Aorta (tissue), 5 donors: ENCODE data around the gene TET2. TPM values are rescaled to one million over a fixed set of nuclear protein-coding genes. Genes with fewer than 3 reads are reported as not detected.

Experiments
- ATAC-seq: fragments of 200-7000 bp; cut with Tn5 transposase; one replicate; pipeline ENCODE4 v1.9.1; 2022; ENCODE audit warnings: moderate library complexity; ENCODE audit not compliant: low FRiP score
- DNase-seq, 2 donors: peaks; one replicate each; pipeline ENCODE4 v3.0.0-alpha.2; 2020
- H3K27ac ChIP-seq, 2 donors: one replicate each; pipeline ENCODE4 v1.5.1; 2013; ENCODE audit warnings: low read length in 2 of 2, mild to moderate bottlenecking in 2 of 2, moderate library complexity in 2 of 2, control low read depth in 1 of 2, inconsistent platforms in 1 of 2, low read depth in 1 of 2
- H3K27me3 ChIP-seq, 2 donors: one replicate each; pipeline ENCODE4 v1.6.1; 2013; ENCODE audit warnings: control low read depth in 1 of 2, low read length in 1 of 2, mild to moderate bottlenecking in 1 of 2, moderate library complexity in 1 of 2; ENCODE audit not compliant: insufficient read depth in 2 of 2, control insufficient read depth in 1 of 2
- H3K36me3 ChIP-seq, 2 donors: one replicate each; pipeline ENCODE4 v1.6.1; 2013; ENCODE audit warnings: control low read depth in 1 of 2, low read length in 1 of 2, mild to moderate bottlenecking in 1 of 2; ENCODE audit not compliant: insufficient read depth in 2 of 2, control insufficient read depth in 1 of 2
- H3K4me1 ChIP-seq, 2 donors: one replicate each; pipeline ENCODE4 v1.6.1; 2013; ENCODE audit warnings: low read length in 2 of 2, control low read depth in 1 of 2, mild to moderate bottlenecking in 1 of 2, moderate library complexity in 1 of 2; ENCODE audit not compliant: insufficient read depth in 2 of 2, control insufficient read depth in 1 of 2
- H3K4me3 ChIP-seq, 2 donors: one replicate each; pipeline ENCODE4 v1.5.1; 2013; ENCODE audit warnings: low read length in 2 of 2, control low read depth in 1 of 2, mild to moderate bottlenecking in 1 of 2
- H3K9me3 ChIP-seq: one replicate; pipeline ENCODE4 v1.6.1; 2013; ENCODE audit warnings: mild to moderate bottlenecking, low read length; ENCODE audit not compliant: control insufficient read depth
- WGBS, 2 donors: extraction: QIAGEN DNeasy Blood & Tissue Kit; methylation state at CpG; one replicate each; pipeline ENCODE4 v1.1.7; 2013; 5-methylcytosine and 5-hydroxymethylcytosine counted together
- intact Hi-C, 2 donors: fragments of 100-400 bp; cut with DNase I; formaldehyde crosslinking; loops; one replicate each; pipeline versions ENCODE4 v1.14.2 to v1.15.0; 2022
- polyA plus RNA-seq, 2 donors: library from polyadenylated mRNA; stranded (reverse); fragments of 200-250 nt; gene quantifications; one replicate each; pipeline ENCODE4 v1.2.3, GENCODE V29; 2013
- total RNA-seq, 2 donors: library from RNA; stranded (reverse); fragmentation: NEBNext Ultra II Directional; extraction: Animal tissue kit (Norgen Biotek cat#: 25700); gene quantifications; one replicate each; pipeline ENCODE4 v1.2.1, GENCODE V29; 2021
- donor health status: healthy with polysubstance abuse.
- donor health status: Bipolar disorder and iron deficiency.
- donor health status: DM: no; HTN: no; CAD: no.
- donor health status: DM: no; HTN: no; CAD: no.
- donor health status: DM: yes; HTN: yes; CAD: no.

The TET2 gene
- total and polyA plus RNA-seq, 4 donors, result 2.0 to 40.9 (median 21.8) TPM

DNA sequence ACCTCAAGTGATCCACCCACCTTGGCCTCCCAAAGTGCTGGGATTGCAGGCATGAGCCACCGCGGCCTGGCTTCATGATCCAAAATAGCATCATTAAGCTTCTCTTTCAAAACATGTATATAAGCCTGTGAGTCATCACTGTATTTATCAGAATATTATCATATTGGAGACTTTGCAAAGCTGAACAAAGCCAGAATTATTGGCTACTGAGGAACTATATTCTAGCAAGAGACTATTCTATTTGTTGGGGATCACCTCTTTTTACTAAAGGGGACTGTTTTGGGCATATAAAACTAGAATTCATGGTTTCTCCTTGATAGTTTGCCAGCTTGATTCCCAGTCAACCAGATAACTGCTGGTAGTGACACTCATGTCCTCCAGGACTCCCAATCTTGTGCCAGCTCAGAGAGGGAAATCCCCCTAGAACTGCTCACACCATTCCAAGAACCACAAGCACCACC, 40.1 kb downstream of the TET2 start:
- H3K4me3 ChIP-seq, result no peak overlapping the region
- 40 to 50% methylated on average over 2 of the region's 2 CpGs for WGBS, 2 donors
- H3K9me3 ChIP-seq, result no peaks in the 10 kb centered on the region
- no peaks in the 10 kb centered on the region for H3K27me3 ChIP-seq
- no peak for ATAC-seq
- H3K27ac ChIP-seq, result no peak overlapping the region
- intact Hi-C loops, result no loop called here
- DNase-seq, result no peak
- peaks cover 2 to 4% of the 10 kb centered on the region in 2 donors for H3K4me1 ChIP-seq
- no peaks in the 10 kb centered on the region for H3K36me3 ChIP-seq

DNA sequence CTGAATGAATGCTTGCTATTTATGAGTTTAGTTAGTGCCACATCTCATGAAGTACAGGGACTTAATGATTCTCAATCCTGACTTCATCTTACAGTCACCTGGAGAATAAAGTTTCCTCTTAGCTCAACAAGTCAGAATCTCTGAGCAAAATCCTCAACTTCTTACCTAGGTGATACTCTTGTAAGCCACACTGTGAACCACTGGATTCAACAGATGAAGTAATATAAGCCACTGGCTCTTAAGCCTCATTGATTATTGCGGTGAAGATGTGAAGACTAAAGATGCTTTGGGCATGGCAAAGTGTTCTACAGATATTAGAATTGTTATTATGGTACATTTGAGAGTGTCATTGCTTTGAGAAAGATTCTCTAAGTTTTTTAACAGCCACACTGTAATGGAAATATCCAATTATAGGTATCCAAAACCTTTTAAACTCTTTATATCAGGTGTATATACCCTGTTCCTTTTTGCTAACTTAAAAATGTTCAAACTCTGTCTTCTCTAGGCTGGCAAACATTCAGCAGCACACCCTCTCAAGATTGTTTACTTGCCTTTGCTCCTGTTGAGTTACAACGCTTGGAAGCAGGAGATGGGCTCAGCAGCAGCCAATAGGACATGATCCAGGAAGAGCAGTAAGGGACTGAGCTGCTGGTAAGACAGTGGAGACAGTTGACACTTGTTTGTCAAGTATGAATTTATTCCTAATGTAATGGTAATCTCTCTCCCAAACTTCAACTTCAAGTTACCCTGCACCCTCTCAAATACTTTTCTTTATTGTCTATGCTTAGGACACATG, 43.4 kb downstream of the TET2 start:
- no peak for ATAC-seq
- peaks cover 3 to 7% of the 10 kb centered on the region in 2 donors for H3K4me1 ChIP-seq

GRCh38 chr4:105191621-105192210, 45.0 kb downstream of the TET2 start:
- Histone ChIP-seq H3K4me3 (peak overlapping the region in 1 of 2 donors; percentile 14), H3K9me3 (no peaks in the 10 kb centered on the region), H3K4me1 (peaks cover 5 to 7% of the 10 kb centered on the region in 2 donors), H3K27me3 (no peaks in the 10 kb centered on the region), H3K27ac (peak overlapping the region; percentile 17 to 82), H3K36me3 (no peaks in the 10 kb centered on the region)
- ATAC-seq, result peak; percentile 43
- 7 to 9% methylated on average over 3 of the region's 3 CpGs for WGBS, 2 donors
- intact Hi-C loops, result loop anchor here (5.0 kb wide), 2 partner anchors 44 to 281 kb away; partner anchors contain the start of genes TET2 (in 2 of the 2) and PPA2 (in 1 of the 2)
- no peak for DNase-seq

More for the DNA sequence above, 43.4 kb downstream of the TET2 start:
- Histone ChIP-seq H3K36me3 (no peaks in the 10 kb centered on the region), H3K27me3 (no peaks in the 10 kb centered on the region), H3K9me3 (no peaks in the 10 kb centered on the region), H3K27ac (peak overlapping the region in 1 of 2 donors; percentile 44), H3K4me3 (no peak overlapping the region)
- 70 to 75% methylated on average over 2 of the region's 2 CpGs for WGBS, 2 donors
- DNase-seq, result no peak
- intact Hi-C loops, result loop anchor here (5.0 kb wide), 2 partner anchors 43 to 282 kb away; partner anchors contain the start of genes TET2 (in 2 of the 2) and PPA2 (in 1 of the 2)

GRCh38 chr4:105192474-105192873, 45.8 kb downstream of the TET2 start:
- no peak for ATAC-seq
- Histone ChIP-seq H3K27ac (peak overlapping the region in 1 of 2 donors; percentile 9), H3K4me3 (no peak overlapping the region), H3K36me3 (no peaks in the 10 kb centered on the region), H3K9me3 (no peaks in the 10 kb centered on the region), H3K27me3 (no peaks in the 10 kb centered on the region), H3K4me1 (peaks cover 5 to 7% of the 10 kb centered on the region in 2 donors)
- intact Hi-C loops, result loop anchor here (5.0 kb wide), 2 partner anchors 45 to 280 kb away; partner anchors contain the start of genes TET2 (in 2 of the 2) and PPA2 (in 1 of the 2)
- DNase-seq, result no peak

DNA sequence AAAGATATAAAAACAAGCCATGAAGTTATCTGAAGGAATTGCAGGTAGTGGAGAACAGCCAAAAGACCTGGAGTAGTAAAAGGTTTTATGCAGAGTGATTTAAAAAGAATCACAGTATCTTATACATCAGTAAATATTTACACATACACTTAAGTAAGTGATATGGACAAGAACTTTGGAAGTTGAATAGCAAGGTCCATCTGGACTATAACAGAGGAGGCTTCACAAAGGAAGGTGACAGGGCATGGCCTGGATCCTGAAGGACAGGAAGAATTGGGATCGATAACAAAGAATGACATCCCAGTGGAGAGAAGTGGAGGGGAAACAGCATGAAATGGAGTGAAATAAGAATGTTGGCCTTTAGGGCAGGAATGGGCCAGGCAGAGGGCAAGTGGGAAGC, 46.2 kb downstream of the TET2 start:
- ATAC-seq, result no peak
- Histone ChIP-seq H3K27ac (peak overlapping the region; percentile 9 to 78), H3K4me3 (no peak overlapping the region), H3K4me1 (peaks cover 5 to 7% of the 10 kb centered on the region in 2 donors), H3K9me3 (no peaks in the 10 kb centered on the region), H3K27me3 (no peaks in the 10 kb centered on the region), H3K36me3 (no peaks in the 10 kb centered on the region)
- DNase-seq, result no peak
- 88 to 92% methylated on average over 1 of the region's 1 CpG for WGBS, 2 donors
- intact Hi-C loops, result loop anchor here (5.0 kb wide), 2 partner anchors 46 to 279 kb away; partner anchors contain the start of genes TET2 (in 2 of the 2) and PPA2 (in 1 of the 2)

GRCh38 chr4:105193536-105193935, 46.9 kb downstream of the TET2 start:
- WGBS, 2 donors, result 94 to 96% methylated on average over 3 of the region's 3 CpGs
- ATAC-seq (no peak), DNase-seq (no peak)
- Histone ChIP-seq H3K9me3 (no peaks in the 10 kb centered on the region), H3K4me1 (peaks cover 5 to 7% of the 10 kb centered on the region in 2 donors), H3K4me3 (no peak overlapping the region), H3K27ac (no peak overlapping the region), H3K27me3 (no peaks in the 10 kb centered on the region), H3K36me3 (no peaks in the 10 kb centered on the region)
- intact Hi-C loops, result loop anchor here (5.0 kb wide), 2 partner anchors 46 to 279 kb away; partner anchors contain the start of genes TET2 (in 2 of the 2) and PPA2 (in 1 of the 2)

GRCh38 chr4:105194328-105195231, 47.9 kb downstream of the TET2 start:
- DNase-seq (no peak), ATAC-seq (no peak)
- Histone ChIP-seq H3K36me3 (no peaks in the 10 kb centered on the region), H3K27ac (no peak overlapping the region), H3K4me3 (no peak overlapping the region), H3K27me3 (no peaks in the 10 kb centered on the region), H3K4me1 (peaks cover 5 to 7% of the 10 kb centered on the region in 2 donors), H3K9me3 (no peaks in the 10 kb centered on the region)
- intact Hi-C loops, result loop anchor here (5.0 kb wide), 2 partner anchors 47 to 278 kb away; partner anchors contain the start of genes TET2 (in 2 of the 2) and PPA2 (in 1 of the 2)
